Epidermal melanocyte (primary cell): ENCODE data around the gene DUSP10.

Source experiments
- DNase-seq: peaks from one replicate; pipeline ENCODE4 v3.0.0; 2011; ENCODE audit warnings: low spot score; ENCODE audit not compliant: insufficient read length

The DUSP10 gene

DNA sequence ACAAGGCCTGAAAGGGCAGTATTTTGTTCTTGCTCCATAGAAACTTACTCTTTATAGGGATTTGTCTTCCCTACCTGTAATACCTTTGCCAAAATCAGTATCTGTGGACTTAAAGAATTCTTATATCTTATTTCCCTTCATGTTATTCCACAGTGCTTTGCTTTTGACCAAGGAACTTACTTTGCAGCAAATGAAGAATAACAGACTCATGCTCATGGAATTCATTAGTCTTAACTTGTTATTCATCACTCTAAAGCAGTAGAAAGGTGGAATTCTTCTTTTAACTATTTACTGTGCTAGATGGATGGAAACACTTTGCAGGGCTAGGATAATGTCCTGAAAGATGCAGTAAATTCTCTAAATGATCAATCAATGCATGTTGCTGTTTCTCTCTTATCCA lies 45.9 kb downstream of the DUSP10 start:
- no peak for DNase-seq

DNA sequence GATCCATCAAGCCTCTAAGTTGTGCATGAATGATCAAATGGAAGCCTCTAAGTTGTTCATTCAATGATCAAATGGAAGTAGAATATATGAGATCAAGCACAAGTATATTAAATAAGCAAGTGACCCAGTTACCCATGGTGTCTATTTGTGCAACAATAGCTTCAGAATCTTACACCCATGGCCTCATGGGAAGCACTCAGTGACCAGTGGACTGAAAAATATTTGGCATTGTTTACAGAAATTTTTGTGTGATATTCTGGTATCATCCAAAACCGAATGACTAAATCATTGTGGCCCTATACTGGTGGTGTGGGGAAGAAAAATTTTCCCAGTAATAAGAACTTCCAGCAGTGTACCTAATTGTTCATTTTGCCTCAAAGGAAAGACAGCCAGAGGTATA lies 46.6 kb downstream of the DUSP10 start:
- no peak for DNase-seq

DNA sequence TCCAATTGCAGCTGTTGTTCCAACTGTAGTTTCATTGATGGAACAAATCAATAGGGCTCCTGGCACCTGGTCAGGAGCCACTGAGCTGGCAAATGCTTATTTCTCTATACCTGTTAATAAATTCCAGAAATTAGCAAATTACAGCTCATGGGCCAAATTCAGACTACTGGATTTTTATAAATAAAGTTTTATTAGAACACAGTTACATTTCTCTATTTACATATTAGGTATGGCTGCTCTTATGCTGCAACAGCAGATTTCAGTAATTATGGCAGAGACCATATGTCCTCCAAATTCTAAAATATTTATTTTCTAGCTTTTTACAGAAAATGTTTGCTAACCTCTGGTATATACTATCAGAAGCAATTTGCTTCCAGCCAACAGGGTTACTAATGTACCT lies 47.8 kb downstream of the DUSP10 start:
- DNase-seq: no peak

DNA sequence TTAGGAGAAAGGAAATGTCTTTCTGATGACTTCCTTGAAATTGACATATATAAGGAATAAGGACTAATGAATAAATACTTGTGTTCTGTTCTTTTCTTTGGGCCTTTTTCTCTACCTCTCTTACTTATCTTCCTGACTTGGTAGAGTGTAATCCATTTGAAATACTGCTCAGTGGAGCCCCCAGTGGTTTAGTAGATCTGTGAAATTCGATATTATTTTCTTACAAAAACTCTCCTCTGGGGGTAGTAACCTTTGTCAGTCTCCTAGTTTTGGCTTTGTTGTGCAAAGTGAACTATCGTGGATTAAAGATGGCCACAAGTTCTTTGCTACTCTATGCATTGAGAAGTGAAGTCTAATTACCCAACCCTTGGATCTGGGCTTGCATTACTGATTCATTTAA lies 48.8 kb downstream of the DUSP10 start:
- no peak for DNase-seq

DNA sequence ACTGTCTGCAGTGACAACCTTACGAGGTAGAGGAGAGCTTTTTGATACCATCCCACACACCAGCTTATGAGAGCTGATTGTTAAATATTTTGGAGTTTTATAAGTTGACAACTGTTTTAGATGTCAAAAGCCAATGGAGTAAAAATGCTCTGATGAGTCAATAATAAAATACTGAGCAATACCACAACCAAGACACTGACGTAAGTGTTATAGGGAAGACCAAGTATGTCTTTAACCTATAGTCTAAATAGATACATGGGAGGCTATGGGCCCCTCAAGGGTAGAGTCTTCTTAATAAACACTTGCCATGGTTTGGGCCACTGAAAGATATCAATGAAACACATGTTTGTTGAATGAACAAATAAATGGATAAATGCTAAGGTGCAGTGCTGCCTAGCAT lies 49.2 kb downstream of the DUSP10 start:
- DNase-seq: no peak

DNA sequence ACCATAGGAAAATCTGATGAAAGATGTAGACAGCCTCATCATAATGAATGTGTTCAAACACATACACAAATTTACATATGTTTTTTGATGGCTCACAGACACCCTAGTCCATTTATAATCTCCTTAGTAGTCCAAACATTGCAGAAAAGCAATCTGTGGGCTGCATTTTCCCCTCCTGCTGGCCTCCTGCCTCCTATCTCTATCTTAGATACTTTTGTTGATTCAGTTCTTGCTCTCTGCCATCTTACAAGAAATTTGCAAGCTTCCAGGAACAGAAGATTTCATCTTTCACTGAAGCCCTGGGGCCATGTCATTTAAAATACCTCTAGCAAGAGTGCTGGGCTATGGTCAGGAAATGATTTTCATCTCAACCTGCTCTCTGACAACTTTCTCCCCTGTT lies 50.6 kb downstream of the DUSP10 start:
- DNase-seq: no peak

DNA sequence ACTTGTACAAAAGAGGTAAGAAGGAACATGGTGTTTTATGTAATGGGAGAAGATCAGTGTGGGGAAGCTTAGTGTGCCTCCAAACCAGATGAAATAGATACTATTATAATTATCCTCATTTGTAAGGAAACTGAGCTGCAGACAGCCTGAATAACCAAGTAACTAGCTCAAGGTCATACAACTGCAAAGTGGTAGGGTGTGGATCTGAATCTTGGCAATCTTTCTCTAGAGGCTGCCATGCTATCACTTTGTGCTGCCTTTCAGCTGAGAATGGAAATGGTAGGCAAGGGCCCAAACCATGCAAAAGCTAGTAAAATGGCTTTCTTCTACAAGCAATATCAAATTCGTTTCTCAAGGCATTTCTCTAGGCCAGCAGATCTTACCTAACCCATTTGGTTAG lies 51.0 kb downstream of the DUSP10 start:
- no peak for DNase-seq

DNA sequence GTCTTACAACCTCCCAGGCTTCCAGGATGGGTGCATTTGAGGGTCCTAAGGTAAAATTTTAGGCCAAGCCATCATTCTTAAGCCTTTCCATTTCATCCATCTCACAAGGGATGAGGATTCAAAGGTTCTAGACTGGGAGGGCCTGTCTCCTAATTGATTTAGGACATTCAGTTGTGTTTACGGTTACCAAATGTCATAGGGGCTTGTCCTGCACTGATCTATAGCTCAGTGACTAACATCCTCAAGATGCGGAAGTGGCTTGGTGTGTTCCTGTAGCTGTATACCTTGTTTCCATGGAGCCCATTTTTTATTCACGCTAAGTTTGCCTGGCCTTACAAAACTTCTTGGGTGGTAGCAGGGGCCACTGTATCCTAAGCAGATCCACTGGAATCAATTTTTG lies 52.8 kb downstream of the DUSP10 start:
- DNase-seq: no peak

DNA sequence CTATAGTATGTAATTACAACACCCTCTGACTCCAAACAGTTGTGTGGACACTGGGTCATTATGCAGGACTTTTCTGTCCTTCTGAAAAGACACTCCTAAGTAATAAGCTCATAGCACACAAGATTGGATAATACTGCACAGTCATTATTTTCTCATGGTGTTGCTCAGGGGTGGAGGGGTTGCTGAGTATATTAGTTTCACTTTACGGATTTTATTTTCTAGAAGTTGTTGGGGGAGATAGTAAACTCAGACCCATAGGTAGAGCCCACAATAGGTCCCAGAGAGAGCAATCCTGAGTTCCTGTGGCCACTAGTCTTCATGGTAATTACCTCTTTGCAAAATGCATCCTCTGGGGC lies 53.4 kb downstream of the DUSP10 start:
- no peak for DNase-seq

GRCh38 chr1:221687836-221688487 lies 53.9 kb downstream of the DUSP10 start:
- DNase-seq: no peak

DNA sequence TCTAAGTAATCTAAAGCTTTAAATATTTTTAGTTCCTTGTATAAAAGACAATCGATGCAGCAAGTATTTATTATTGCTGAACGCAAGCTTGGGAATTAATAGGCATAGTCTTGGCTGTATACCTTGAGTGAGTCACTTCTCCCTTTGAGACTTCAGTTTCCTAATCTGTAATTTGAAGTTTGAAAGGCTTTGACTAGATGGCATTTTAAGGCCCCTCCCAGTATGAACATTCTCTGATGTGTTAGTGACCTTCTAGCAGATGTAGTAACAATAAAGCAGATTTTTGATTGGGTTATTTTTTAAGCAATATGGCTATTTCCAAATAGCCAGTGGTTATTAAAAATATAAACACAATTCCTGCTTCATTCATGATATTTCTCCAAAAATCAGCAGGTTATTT lies 58.2 kb downstream of the DUSP10 start:
- DNase-seq: no peak

- no peak for DNase-seq
These were observed 61.8 kb downstream of the DUSP10 start for GRCh38 chr1:221680085-221680484.

GRCh38 chr1:221678014-221678413 lies 63.9 kb downstream of the DUSP10 start:
- DNase-seq: no peak

DNA sequence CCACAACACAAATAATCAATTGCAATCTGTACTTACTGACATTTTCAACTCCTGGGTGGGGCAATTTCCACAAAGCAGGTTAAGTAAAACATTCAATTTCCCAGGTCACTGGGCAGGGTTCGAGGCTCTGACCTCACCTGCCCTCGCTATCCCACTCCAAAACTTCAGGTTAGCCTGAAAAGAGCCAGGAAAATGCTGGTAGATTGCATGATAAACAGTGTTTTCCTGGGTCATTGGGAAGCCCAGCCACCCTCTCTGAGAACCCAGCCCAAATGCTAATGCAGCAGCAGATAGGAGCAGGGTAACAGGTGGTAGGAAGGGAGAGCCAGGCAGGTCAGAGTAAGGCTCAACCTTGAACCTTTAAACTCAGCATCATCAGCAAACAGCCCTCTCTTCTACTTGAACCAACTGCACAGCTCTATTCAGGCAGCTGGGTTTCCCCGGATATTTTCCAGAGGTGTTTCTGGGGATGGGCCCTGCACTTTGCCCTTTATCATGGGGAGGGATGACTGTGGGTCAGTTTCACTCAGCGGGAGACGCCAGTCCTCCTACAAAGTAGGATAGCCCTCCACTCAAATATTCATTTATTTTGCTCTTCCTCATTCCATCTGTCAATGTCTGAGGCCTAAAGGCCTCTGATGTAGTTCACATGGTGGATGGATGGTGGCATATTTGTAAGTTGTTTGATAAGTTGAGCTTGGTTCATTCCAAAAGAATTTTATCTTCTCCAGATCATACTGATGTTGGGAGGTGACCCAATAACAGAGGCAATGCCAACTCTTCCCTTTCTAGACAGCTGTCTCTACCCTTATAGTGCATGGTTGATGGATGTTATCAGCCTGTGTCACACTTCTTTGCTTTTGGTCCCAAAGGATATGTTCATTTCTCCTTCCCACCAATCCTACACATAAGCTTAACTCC lies 65.7 kb downstream of the DUSP10 start:
- DNase-seq: no peak

DNA sequence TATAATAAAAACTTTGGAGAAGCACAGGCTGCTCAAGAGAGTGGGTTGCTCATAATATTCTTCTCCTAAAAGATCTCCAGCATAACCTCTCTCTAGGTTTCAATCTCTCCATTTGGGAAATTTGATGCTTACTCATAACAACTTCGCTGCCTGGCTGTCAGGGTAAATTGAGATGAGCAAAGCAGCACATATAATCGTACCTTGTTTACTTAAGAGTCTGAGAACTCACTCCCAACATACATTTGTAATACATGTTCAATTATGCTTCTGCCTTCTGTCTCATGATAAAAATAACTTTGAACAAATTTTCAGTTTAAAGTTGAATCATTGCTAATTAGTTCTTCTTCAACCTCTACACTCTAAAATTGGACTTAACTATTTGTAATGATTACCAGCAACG lies 68.9 kb downstream of the DUSP10 start:
- DNase-seq: no peak

GRCh38 chr1:221672239-221672645 lies 69.6 kb downstream of the DUSP10 start:
- no peak for DNase-seq

DNA sequence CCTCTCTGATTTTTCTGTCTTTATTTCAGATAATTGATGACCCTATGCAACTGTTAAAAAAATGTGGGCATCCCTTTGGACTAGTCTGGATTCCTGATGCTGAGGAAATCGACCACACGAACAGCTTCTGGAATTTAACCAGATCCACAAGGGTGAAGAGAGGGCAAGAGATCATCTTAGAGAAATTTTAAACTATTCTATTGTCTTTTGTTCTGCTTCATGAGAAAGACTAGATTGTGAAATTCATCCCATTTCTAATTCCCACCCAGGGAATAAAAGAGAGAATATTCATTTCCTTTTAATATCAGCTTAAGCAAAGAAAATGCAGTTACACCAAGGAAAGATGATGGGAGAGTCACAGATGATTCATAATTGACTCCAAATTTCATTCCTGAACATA lies 71.8 kb downstream of the DUSP10 start:
- no peak for DNase-seq

DNA sequence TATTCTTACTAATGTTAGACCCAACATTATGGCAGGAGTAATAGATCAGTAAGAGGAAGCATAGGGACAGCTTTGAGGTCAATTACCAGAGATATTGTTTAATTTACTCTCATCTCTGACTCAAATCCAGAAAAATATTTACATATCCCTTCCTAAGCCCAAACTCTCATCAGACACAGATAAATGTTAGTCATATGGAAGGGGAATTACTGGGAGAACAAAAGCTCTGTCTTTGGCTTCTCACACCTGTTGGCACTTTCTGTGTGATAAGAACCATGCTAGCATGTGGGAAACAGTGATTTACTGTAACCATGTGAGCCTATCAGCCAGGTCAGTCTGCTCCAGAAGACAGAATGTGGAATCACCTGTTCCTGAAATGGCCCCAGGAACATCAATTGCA lies 72.4 kb downstream of the DUSP10 start:
- DNase-seq: no peak

DNA sequence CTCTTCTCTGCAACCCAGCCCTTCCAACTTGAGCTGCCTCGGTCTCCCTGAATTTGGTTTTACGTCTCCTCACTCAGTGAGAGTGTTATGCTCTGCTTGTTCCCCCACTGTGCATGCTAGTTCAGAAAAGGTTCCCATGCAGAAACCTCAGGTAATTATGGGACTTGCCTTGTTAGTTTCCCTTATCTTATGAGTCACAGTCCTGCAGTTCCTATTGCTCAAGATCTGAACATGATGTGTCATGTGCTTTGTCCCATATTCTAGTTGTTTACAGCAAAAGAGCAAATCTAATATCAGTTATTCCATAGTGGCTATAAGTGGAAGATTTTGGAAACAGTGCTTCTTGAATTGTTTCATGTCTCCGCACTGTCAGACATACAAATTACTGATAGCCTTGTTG lies 74.4 kb downstream of the DUSP10 start:
- no peak for DNase-seq

- DNase-seq: no peak
These were observed 77.6 kb downstream of the DUSP10 start for GRCh38 chr1:221664253-221664652.

DNA sequence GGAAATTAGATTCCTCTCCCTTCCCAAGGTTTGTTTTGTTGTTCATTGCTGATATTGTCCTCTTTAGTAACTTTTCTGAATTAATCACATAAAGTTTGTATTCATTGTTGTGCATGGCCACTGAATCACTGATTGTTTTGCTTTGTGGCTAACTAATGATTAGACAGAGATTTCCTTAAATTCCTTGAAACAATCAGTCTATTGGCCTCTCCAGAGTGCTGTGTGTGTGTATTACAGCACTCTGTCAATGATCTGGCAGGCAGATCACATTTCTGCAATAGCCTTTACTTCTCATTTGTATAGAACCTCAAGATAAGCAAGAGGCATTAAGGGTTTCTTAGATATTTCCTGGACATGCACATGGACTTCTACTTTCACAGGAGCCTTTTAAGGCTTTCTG lies 78.6 kb downstream of the DUSP10 start:
- no peak for DNase-seq

- DNase-seq: no peak
These were observed 86.1 kb downstream of the DUSP10 start for GRCh38 chr1:221655766-221656305.
